CD1c-positive myeloid dendritic cell (primary cell): ENCODE results near the gene PAPSS2.

ENCODE experiments used
- DNase-seq: peaks from one replicate; pipeline ENCODE4 v3.0.0-alpha.2; 2016; ENCODE audit errors: extremely low spot score

PAPSS2 gene

GRCh38 chr10:87790185-87790584 is 130.5 kb downstream of the PAPSS2 start:
- no peak for DNase-seq

- no peak for DNase-seq
These were observed 134.6 kb downstream of the PAPSS2 start for GRCh38 chr10:87794285-87794684.
